ENCODE data around the gene NLGN1. TPM values are rescaled to one million over a fixed set of nuclear protein-coding genes. Genes with fewer than 3 reads are reported as not detected.
A peak's percentile ranks its signal among the peaks of the same experiment; 100 is the strongest.

The NLGN1 gene
- total RNA-seq, 1 experiment from 2014 or later, result not detected

GRCh38 chr3:173755161-173755560 lies 357.6 kb downstream of the NLGN1 start:
- DNase-seq (ENCODE audit: low read depth), result no peak

DNA sequence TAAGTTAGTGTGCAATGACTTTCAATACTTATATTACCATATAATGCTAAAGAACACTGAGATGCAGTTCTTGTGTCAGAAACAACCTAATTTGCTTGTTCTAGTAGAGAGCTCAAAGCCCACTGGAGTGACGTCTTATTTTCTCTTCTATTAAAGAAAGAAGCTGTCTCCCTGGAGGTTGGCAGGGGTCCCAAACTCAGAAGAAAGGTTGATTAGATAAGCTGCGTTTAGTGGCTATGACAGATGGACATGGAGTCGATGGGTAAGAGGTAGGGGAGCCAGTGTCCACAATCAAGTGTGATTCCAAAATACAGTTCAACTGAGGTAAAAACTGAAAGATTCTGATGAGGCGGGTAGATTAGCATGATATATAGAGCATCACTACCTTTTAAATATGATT lies 363.6 kb downstream of the NLGN1 start:
- no peak for DNase-seq (ENCODE audit: low read depth)

DNA sequence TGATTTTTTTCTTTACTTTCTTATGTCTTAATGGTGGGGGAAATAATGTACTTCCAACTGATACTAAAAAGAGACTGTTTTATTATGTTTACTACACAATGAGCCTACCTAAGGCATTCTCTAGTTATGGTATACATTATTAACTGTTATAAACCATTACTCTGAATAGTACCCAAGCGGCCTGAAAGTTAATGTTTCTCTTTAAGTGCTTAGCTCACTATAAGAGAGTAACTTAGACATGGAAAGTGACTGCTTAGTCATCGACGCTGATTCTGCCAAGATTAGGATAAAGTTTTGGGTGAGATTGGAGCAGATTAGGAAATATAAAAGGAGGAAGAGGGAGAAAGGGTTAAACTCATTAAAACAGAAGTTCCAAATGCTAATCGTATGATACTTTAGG lies 365.0 kb downstream of the NLGN1 start:
- no peak for DNase-seq (ENCODE audit: low read depth)

DNA sequence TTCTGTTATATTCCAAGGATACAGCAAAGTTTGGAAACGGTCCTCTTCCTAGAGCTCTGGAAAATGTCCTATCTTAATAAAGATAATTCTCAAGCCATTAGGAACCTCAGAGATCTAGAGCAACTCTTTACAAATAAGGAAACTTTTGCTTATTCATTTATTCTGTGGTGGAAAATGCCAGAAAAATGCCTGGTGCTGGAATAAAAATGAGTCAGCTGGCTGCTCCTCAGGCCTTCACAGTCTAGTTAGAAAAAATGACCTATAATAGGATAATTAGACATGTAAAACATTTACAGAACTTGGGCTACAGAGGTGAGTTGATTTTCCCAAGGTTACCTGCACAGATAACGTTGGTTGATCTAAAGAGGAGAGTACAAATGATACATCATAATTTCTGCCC lies 372.5 kb downstream of the NLGN1 start:
- peak; percentile 12 for DNase-seq (ENCODE audit: low read depth)

DNA sequence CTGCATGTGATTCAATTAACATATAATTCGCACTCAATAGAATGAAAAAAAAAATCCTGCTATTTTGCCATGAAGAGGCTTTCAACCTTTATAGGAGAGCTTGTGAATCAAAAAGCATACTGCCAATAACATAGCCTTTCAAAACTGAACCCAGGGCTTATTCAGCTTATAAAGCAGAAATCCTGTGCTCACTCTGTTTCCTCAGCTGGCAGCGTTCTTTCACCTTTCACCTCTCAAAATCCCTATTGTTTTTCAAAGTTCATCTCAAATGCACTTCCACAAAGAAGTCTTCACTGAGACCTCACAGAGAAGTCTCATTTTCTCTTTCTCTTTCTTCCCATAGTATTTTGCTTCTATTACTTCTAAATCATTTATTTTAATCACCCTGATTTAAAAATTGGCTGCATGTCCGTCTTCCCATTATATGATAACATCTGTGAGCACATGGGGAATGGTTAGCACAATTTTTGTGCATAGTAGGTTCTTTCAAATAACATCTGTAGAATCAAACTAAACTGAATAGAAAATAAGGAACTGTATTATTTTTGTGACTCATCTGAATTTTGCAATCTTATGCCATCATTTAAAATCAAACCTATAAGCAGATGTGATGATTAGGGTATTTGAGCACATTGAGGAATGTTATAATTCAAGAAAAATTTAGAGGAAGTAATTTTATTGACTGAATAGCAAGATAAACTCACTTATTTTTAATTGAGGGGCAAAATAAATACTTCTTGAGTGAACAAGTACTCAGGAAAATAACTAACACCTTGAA lies 373.4 kb downstream of the NLGN1 start:
- peak; percentile 14 for DNase-seq (ENCODE audit: low read depth)

DNA sequence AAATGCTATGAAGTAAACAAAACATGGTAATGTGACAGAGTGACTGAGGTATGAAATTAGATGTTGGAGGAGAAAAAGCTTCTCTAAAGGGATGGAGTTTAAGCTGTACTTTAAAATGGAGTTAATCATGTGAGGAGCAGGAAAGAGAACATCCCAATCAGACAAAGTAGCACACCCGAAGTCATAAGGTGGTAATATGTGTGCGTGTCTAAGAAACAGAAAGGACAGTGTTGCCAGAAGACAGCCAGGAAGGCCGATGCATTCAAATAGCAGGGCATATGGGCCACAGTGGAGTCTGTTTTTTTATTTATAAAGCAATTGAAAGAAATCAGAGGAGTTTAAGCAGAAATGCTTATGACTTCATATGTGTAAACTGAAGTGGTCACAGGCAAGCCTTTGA lies 376.3 kb downstream of the NLGN1 start:
- no peak for DNase-seq (ENCODE audit: low read depth)

- peak; percentile 3 for DNase-seq (ENCODE audit: low read depth)
Observed at GRCh38 chr3:173774294-173774693, 376.8 kb downstream of the NLGN1 start.

DNA sequence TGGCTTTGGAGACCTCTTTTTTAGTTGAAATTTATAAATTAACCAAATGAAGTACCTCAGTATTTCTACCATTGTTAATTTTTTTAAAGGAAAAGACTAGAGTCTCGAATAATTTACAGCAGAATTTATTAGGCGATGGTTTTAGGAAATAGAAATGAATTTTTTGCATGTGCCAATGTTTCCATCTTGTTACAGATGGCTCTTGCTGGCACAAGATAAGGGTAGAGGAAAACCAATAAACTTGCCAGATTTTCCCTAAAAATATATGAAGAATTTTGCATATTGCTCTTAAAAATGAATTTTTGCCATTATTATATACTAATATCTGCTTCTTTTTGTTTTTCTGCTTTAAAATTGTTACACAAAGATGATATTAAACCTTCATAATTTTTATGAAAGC lies 380.7 kb downstream of the NLGN1 start:
- no peak for DNase-seq (ENCODE audit: low read depth)

DNA sequence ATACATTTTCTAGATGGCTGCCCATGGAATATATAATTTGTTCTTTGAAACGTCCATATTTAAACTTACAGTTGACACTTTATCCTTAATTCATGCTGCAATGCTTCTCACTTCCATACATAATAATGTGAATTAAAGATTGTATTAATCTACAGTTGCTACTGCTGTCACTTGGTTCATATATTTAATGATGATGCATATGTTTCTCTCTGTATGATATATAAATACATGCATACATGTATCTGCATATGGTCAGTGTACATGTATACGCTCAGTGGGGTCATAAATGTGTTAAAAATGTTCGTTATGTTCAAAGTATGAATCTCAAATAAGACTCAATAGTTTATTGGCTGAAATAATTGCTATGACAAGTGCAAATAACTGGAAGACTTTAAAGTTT lies 382.5 kb downstream of the NLGN1 start:
- DNase-seq (ENCODE audit: low read depth), result no peak

DNA sequence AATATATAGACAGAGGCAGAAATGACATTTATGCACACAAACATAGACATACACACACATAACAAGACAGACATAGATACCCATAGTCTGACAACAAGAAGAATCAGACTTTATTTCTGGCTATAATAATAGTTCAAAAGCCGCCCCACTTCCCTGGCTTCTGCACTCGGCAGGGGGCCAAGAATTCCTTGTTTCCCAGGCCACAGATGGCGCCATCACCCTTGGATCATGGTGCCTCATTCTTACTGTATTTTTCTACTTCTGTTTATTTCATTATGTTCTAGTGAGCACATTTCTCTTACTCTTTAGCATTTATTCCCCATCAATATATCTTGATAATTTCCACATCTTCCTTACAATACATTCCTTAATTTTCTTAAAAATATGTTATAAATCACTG lies 387.5 kb downstream of the NLGN1 start:
- DNase-seq (ENCODE audit: low read depth), result peak; percentile 3

- DNase-seq (ENCODE audit: low read depth), result peak; percentile 3
Observed at GRCh38 chr3:173789530-173790162, 392.1 kb downstream of the NLGN1 start.

GRCh38 chr3:173793963-173794362 lies 396.4 kb downstream of the NLGN1 start:
- no peak for DNase-seq (ENCODE audit: low read depth)

DNA sequence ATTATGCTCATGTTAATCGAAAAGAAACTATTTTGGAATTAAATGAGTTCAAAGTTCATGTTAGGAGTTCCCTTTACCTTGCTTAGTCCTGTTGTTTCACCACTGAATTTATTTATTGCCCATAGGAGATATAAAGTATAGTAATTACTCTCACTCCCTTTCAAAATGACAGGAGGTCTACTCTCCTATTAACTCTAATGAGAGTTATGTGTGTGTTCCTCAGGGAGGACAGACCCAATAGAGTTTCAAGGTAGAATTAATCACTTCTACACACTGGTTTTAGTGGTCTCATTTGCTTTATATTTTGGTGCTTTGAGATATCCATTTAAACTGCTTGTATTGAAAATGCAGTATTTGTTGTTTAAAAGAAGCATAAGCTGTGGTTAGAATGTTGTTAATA lies 398.9 kb downstream of the NLGN1 start:
- DNase-seq (ENCODE audit: low read depth), result no peak

- no peak for DNase-seq (ENCODE audit: low read depth)
Observed at GRCh38 chr3:173796890-173797289, 399.3 kb downstream of the NLGN1 start.

- DNase-seq (ENCODE audit: low read depth), result no peak
Observed at GRCh38 chr3:173799060-173799816, 401.7 kb downstream of the NLGN1 start.

- DNase-seq (ENCODE audit: low read depth), result no peak
Observed at GRCh38 chr3:173800154-173800553, 402.6 kb downstream of the NLGN1 start.

DNA sequence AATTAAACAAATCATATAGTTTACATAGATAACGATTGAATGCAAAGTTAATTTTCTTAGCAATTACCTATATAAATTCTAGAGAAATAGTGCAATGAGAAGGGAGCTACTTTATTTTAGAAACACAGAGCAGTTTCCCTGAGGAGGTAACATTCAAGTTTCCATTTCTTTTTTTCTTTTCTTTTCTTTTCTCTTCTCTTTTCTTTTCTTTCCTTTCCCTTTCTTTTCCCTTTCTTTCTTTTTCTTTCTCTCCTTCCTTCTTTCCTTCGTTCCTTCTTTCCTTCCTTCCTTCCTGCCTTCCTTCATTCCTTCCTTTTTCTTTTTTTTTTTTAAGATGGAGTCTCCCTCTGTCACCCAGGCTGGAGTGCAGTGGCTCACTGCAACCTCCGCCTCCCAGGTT lies 417.3 kb downstream of the NLGN1 start:
- DNase-seq (ENCODE audit: low read depth), result no peak

GRCh38 chr3:173819368-173819767 lies 421.8 kb downstream of the NLGN1 start:
- DNase-seq (ENCODE audit: low read depth), result no peak

DNA sequence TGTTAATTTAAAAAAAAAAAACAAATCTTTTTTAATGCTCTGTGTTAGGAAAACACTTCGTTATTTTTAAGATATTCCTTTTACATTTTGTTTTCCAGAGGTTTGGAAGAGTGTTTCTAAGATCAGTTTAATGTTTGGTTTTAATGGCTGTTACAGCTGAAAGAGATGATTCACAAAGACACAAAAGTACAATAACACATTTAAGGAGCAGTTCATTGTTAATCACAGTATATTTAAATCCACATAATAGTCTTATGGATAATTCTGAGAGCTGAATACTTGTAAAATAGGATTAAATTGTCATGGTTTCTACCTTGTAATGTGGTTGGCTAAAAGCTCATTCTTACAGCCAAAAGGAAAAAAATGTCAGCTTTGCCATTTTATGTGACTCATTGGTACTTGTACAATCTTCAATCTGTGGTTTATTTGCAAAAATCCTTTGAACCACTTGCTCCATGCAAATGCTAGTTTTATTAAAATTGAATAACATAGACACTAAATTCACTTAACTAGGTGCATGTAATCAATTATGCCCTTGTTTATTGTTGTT lies 426.4 kb downstream of the NLGN1 start:
- peak; percentile 6 for DNase-seq (ENCODE audit: low read depth)

DNA sequence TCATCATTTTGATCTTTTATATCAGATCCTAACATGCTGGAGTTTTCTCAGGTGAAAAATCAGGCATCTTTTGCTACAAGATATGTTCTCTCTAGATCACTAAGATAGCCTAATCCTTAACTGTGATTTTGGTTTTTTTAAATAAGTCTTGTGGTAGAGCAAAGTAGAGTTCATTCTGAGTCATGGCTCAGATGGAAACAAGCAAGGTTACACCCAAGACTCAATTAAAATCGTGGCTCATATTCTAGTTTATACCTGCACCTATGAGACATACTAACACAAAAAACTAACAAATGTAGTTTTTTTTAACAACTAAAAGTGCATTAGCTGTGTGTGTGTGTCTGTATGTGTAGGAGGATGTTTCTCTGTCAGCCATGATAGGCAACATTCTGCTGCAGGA lies 428.2 kb downstream of the NLGN1 start:
- peak; percentile 9 for DNase-seq (ENCODE audit: low read depth)

GRCh38 chr3:173826416-173826815 lies 428.9 kb downstream of the NLGN1 start:
- no peak for DNase-seq (ENCODE audit: low read depth)

DNA sequence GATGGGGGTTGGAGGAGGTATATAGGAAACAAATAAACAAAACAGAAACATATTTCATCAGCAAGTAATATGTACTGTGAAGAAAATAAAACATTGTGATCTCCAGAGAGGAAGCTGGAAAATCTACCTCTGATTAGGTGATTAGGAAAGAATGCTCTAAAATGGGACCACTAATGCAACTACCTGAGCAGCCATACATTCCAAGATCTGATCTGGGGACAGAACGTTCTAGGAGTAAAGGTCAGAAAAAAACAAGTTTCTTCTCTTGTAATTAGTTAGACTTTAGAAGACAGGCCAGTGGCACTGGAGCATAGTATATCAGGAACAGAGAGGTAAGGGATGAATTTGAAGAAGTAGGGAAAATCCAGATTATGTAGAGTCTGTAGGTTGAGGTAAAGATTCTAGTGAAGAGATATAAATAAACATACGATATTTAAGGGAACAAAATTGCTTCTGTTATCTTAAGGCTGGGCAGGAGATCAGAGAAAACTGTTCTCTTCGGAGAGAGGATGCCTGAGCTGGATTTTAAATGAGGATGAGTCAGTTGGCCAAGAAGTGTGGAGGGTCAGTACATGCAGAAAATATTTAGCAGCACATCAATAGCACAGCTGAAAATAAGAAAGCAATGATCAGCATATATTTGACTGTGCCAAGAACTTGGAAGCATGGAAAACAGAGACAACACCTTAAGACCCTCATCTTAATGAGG lies 429.5 kb downstream of the NLGN1 start:
- DNase-seq (ENCODE audit: low read depth), result peak; percentile 13

Data from LHCN-M2 (cell line).